Activated CD8-positive, alpha-beta T cell treated with anti-CD3 and anti-CD28 coated beads for 36 hours (primary cell): ENCODE measurements around the gene MYO1A. TPM values are rescaled to one million over a fixed set of nuclear protein-coding genes. Genes with fewer than 3 reads are reported as not detected.
"Not testable (repeated sequence)": the region's sequence is repeated elsewhere in the genome, so short reads cannot be mapped to it uniquely, and the experiment has no call there.

Experiments used
- ATAC-seq: fragments of 200-7000 bp; cut with Tn5 transposase; one replicate; pipeline ENCODE4 v1.10.0; 2021; ENCODE audit warnings: mild to moderate bottlenecking, moderate library complexity
- CTCF ChIA-PET: fragments of 350-600 bp; sonication (Branson Sonifier 250); formaldehyde crosslinking; loops from one replicate; lab custom pipeline; 2021; ENCODE audit warnings: antibody characterized with exemption; lab: Charles Lee
- POLR2A ChIA-PET: fragments of 350-600 bp; sonication (Branson Sonifier 250); formaldehyde crosslinking; loops from one replicate; lab custom pipeline; 2021; ENCODE audit warnings: antibody characterized with exemption; lab: Charles Lee
- DNase-seq: peaks from one replicate; pipeline ENCODE4 v3.0.0-alpha.2; 2020
- H3K27ac Mint-ChIP-seq: one replicate; pipeline ENCODE4 v1.8.0; 2021; ENCODE audit warnings: mild to moderate bottlenecking, mixed read lengths
- H3K27me3 Mint-ChIP-seq: one replicate; pipeline ENCODE4 v1.8.0; 2021; ENCODE audit warnings: mixed read lengths
- H3K36me3 Mint-ChIP-seq: one replicate; pipeline ENCODE4 v1.8.0; 2021; ENCODE audit warnings: low read depth, mixed read lengths
- H3K4me1 Mint-ChIP-seq: one replicate; pipeline ENCODE4 v1.8.0; 2021; ENCODE audit warnings: low read depth, mixed read lengths
- H3K4me3 Mint-ChIP-seq: one replicate; pipeline ENCODE4 v1.8.0; 2021; ENCODE audit warnings: mild to moderate bottlenecking, moderate library complexity, mixed read lengths
- H3K9me3 Mint-ChIP-seq: one replicate; pipeline ENCODE4 v1.8.0; 2021; ENCODE audit warnings: mixed read lengths
- CTCF ChIP-seq: fragments of 200-600 bp; IDR thresholded peaks from one replicate; pipeline ENCODE4 v1.8.0; 2022; ENCODE audit warnings: antibody characterized with exemption, mild to moderate bottlenecking
- intact Hi-C: fragments of 100-400 bp; cut with micrococcal nuclease; formaldehyde crosslinking; loops from one replicate; pipeline ENCODE4 v1.10.0; 2022
- total RNA-seq, 2 experiments: library from RNA; stranded (reverse); gene quantifications; one replicate each; pipeline ENCODE4 v1.2.3, GENCODE V29; 2021

The MYO1A gene
- total RNA-seq, 2 experiments from 2014 or later, result 2.1 to 2.6 TPM

GRCh38 chr12:57029457-57029856 lies 20.5 kb downstream of the MYO1A start:
- no peak for TF ChIP-seq CTCF
- ATAC-seq (no peak), DNase-seq (no peak)
- Mint-ChIP-seq H3K9me3 (no peaks in the 10 kb centered on the region), H3K27ac (no peak overlapping the region), H3K36me3 (no peaks in the 10 kb centered on the region), H3K4me3 (no peak overlapping the region), H3K27me3 (no peaks in the 10 kb centered on the region), H3K4me1 (peaks cover 42% of the 10 kb centered on the region)
- CTCF ChIA-PET, result interaction anchor here (0.7 to 2.6 kb wide), 3 partner anchors 22 to 40 kb away, joined by 3 to 20 read pairs (median 6); no protein-coding TSS in a partner anchor
- POLR2A ChIA-PET, result interaction anchor here (1.1 kb wide), 2 partner anchors 17 to 30 kb away, joined by 3 read pairs; no protein-coding TSS in a partner anchor
- intact Hi-C loops, result no loop called here

- DNase-seq (peak; percentile 28), ATAC-seq (peak; percentile 61)
- no peaks in the 10 kb centered on the region for H3K9me3 Mint-ChIP-seq
- no peaks in the 10 kb centered on the region for H3K27me3 Mint-ChIP-seq
- H3K4me3 Mint-ChIP-seq, result peak overlapping the region; percentile 6
- H3K4me1 Mint-ChIP-seq, result peaks cover 42% of the 10 kb centered on the region
- ChIA-PET POLR2A (interaction anchor here (0.7 to 3.7 kb wide), 8 partner anchors 9 to 270 kb away, joined by 3 to 15 read pairs (median 5); partner anchors contain the start of genes NAB2, STAT6 and ZBTB39), CTCF (interaction anchor here (0.6 to 3.1 kb wide), 13 partner anchors 10 to 217 kb away, joined by 3 to 21 read pairs (median 4); partner anchors contain the start of genes STAT6 and TAC3)
- intact Hi-C loops, result no loop called here
- H3K36me3 Mint-ChIP-seq, result no peaks in the 10 kb centered on the region
- TF ChIP-seq CTCF, result no peak
- H3K27ac Mint-ChIP-seq, result peak overlapping the region; percentile 90
Observed at GRCh38 chr12:57027805-57028153, 22.1 kb downstream of the MYO1A start.

- no peaks in the 10 kb centered on the region for H3K36me3 Mint-ChIP-seq
- CTCF ChIA-PET, result interaction anchor here (0.6 to 3.1 kb wide), 13 partner anchors 9 to 212 kb away, joined by 3 to 21 read pairs (median 4); partner anchors contain the start of genes STAT6 and TAC3
- H3K27ac Mint-ChIP-seq, result peak overlapping the region; percentile 90
Observed at GRCh38 chr12:57027011-57027804, 22.7 kb downstream of the MYO1A start.

GRCh38 chr12:57025196-57025595 lies 24.7 kb downstream of the MYO1A start:
- Mint-ChIP-seq H3K9me3 (no peaks in the 10 kb centered on the region), H3K36me3 (no peaks in the 10 kb centered on the region), H3K4me1 (peaks cover 30% of the 10 kb centered on the region), H3K4me3 (no peak overlapping the region), H3K27ac (no peak overlapping the region), H3K27me3 (no peaks in the 10 kb centered on the region)
- intact Hi-C loops, result no loop called here
- TF ChIP-seq CTCF, result no peak
- DNase-seq (no peak), ATAC-seq (no peak)
- CTCF ChIA-PET, result interaction anchor here (0.8 to 3.1 kb wide), 5 partner anchors 12 to 99 kb away, joined by 3 to 14 read pairs (median 5); partner anchors contain the start of gene STAT6
- POLR2A ChIA-PET, result interaction anchor here (0.5 to 3.7 kb wide), 5 partner anchors 8 to 394 kb away, joined by 3 to 15 read pairs (median 3); no protein-coding TSS in a partner anchor

More at GRCh38 chr12:57027011-57027804, 22.7 kb downstream of the MYO1A start:
- POLR2A ChIA-PET, result interaction anchor here (0.6 to 3.7 kb wide), 11 partner anchors 8 to 270 kb away, joined by 3 to 15 read pairs (median 4); partner anchors contain the start of genes NAB2, STAT6 and ZBTB39
- H3K9me3 Mint-ChIP-seq, result no peaks in the 10 kb centered on the region
- ATAC-seq (peak; percentile 74), DNase-seq (no peak)
- intact Hi-C loops, result no loop called here
- peak overlapping the region; percentile 6 for H3K4me3 Mint-ChIP-seq
- TF ChIP-seq CTCF, result no peak
- H3K27me3 Mint-ChIP-seq, result no peaks in the 10 kb centered on the region
- peaks cover 42% of the 10 kb centered on the region for H3K4me1 Mint-ChIP-seq

DNA sequence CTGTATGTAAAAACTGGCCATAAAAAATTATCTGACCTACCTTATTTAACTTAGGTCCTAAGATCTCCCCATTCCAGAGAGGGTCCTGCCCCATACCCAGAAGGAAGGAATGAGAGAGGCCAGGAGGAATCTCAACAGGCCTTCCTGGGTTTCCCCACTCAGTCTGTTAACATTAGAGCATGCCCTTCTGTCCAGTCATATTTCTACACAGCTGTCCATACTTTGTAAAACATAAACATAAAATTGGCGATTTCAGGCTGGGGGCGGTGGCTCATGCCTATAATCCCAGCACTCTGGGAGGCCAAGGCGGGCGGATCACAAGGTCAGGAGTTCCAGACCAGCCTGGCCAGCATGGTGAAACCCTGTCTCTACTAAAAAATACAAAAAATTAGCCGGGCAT lies 27.6 kb downstream of the MYO1A start:
- H3K9me3 Mint-ChIP-seq, DNase-seq, intact Hi-C loops, H3K4me3 Mint-ChIP-seq, H3K27me3 Mint-ChIP-seq, H3K27ac Mint-ChIP-seq, ATAC-seq, H3K36me3 Mint-ChIP-seq: not testable (repeated sequence)
- ChIA-PET CTCF (interaction anchor here (0.9 to 1.7 kb wide), 5 partner anchors 34 to 192 kb away, joined by 3 to 5 read pairs (median 4); partner anchors contain the start of gene STAT6), POLR2A (interaction anchor here (1.2 kb wide), 1 partner anchor 30 kb away, joined by 4 read pairs; no protein-coding TSS in a partner anchor)
- H3K4me1 Mint-ChIP-seq, result peaks cover 23% of the 10 kb centered on the region
